IMR-90 (cell line): Measurements from ENCODE around the gene CTNNA2.

ENCODE experiments used
- BHLHE40 ChIP-seq: fragments of 150-350 bp; IDR thresholded peaks from 2 replicates; pipeline ENCODE4 v1.6.1; 2016; ENCODE audit warnings: mild to moderate bottlenecking, low read depth, low read length
- CEBPB ChIP-seq: IDR thresholded peaks from 2 replicates; pipeline ENCODE4 v1.6.1; 2012; ENCODE audit warnings: low read depth, low read length, improper control_type of control experiment
- FOS ChIP-seq: fragments of 150-350 bp; IDR thresholded peaks from 2 replicates; pipeline ENCODE4 v1.6.1; 2016; ENCODE audit warnings: low read depth, low read length
- MAZ ChIP-seq: IDR thresholded peaks from 2 replicates; pipeline ENCODE4 v1.6.1; 2012; ENCODE audit warnings: low read depth, mild to moderate bottlenecking, low read length, improper control_type of control experiment, moderate library complexity, borderline replicate concordance
- MXI1 ChIP-seq: IDR thresholded peaks from 2 replicates; pipeline ENCODE4 v1.6.1; 2012; ENCODE audit warnings: low read depth, mild to moderate bottlenecking, low read length, moderate library complexity, borderline replicate concordance
- POLR2A ChIP-seq: IDR thresholded peaks from 2 replicates; pipeline ENCODE4 v1.6.1; 2012; ENCODE audit warnings: mild to moderate bottlenecking, low read depth, low read length
- RAD21 ChIP-seq: IDR thresholded peaks from 2 replicates; pipeline ENCODE4 v1.6.1; 2012; ENCODE audit warnings: low read length, improper control_type of control experiment
- RCOR1 ChIP-seq: IDR thresholded peaks from 2 replicates; pipeline ENCODE4 v1.6.1; 2012; ENCODE audit warnings: mild to moderate bottlenecking, low read length, improper control_type of control experiment; ENCODE audit not compliant: insufficient replicate concordance
- RFX5 ChIP-seq: IDR thresholded peaks from 2 replicates; pipeline ENCODE4 v1.8.0; 2012; ENCODE audit warnings: low read depth, mild to moderate bottlenecking, low read length, moderate library complexity
- SMC3 ChIP-seq: fragments of 150-350 bp; IDR thresholded peaks from 2 replicates; pipeline ENCODE4 v1.6.1; 2016; ENCODE audit warnings: low read depth, mild to moderate bottlenecking, antibody characterized with exemption, low read length, moderate library complexity
- TF ChIP-seq, protein P1 (sequence below): conservative IDR thresholded peaks from 2 replicates; pipeline ENCODE4 v1.5.1; 2012; ENCODE audit warnings: mild to moderate bottlenecking, low read depth, low read length, improper control_type of control experiment
- TF ChIP-seq, protein P2 (sequence below): fragments of 150-350 bp; IDR thresholded peaks from 2 replicates; pipeline ENCODE4 v1.6.1; 2017; ENCODE audit warnings: mild to moderate bottlenecking, antibody characterized with exemption, low read length, low read depth
- TF ChIP-seq, protein P3 (sequence below): fragments of 150-350 bp; IDR thresholded peaks from 2 replicates; pipeline ENCODE4 v1.6.1; 2016; ENCODE audit warnings: low read depth, mild to moderate bottlenecking, low read length, moderate library complexity, borderline replicate concordance

DNA sequence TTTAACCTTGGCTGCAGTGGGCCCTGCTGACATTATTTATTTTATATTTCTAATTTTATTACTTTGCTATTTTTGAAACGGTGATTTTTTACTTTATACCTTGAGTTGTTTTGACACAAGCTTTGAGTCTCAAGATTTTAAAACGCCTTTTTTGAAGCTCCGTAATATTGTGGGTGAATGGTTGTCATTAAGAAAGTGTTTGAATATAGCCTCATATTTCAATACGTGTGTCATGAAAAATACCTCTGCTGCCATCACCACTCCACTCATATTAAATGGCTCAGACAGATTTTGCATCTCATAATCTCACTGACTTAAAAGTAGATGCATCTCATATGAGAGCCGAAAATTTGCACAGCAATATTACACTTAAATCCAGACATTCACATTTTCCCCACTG, 106.6 kb downstream of the CTNNA2 start:
- TF ChIP-seq FOS (no peak), POLR2A (no peak), RFX5 (no peak), RCOR1 (no peak), CEBPB (no peak), MAZ (no peak), BHLHE40 (no peak), MXI1 (no peak), SMC3 (no peak), RAD21 (no peak)
- TF ChIP-seq, protein P1, sequence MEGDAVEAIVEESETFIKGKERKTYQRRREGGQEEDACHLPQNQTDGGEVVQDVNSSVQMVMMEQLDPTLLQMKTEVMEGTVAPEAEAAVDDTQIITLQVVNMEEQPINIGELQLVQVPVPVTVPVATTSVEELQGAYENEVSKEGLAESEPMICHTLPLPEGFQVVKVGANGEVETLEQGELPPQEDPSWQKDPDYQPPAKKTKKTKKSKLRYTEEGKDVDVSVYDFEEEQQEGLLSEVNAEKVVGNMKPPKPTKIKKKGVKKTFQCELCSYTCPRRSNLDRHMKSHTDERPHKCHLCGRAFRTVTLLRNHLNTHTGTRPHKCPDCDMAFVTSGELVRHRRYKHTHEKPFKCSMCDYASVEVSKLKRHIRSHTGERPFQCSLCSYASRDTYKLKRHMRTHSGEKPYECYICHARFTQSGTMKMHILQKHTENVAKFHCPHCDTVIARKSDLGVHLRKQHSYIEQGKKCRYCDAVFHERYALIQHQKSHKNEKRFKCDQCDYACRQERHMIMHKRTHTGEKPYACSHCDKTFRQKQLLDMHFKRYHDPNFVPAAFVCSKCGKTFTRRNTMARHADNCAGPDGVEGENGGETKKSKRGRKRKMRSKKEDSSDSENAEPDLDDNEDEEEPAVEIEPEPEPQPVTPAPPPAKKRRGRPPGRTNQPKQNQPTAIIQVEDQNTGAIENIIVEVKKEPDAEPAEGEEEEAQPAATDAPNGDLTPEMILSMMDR, result no peak
- TF ChIP-seq, protein P2, sequence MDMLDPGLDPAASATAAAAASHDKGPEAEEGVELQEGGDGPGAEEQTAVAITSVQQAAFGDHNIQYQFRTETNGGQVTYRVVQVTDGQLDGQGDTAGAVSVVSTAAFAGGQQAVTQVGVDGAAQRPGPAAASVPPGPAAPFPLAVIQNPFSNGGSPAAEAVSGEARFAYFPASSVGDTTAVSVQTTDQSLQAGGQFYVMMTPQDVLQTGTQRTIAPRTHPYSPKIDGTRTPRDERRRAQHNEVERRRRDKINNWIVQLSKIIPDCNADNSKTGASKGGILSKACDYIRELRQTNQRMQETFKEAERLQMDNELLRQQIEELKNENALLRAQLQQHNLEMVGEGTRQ, result no peak
- TF ChIP-seq, protein P3, sequence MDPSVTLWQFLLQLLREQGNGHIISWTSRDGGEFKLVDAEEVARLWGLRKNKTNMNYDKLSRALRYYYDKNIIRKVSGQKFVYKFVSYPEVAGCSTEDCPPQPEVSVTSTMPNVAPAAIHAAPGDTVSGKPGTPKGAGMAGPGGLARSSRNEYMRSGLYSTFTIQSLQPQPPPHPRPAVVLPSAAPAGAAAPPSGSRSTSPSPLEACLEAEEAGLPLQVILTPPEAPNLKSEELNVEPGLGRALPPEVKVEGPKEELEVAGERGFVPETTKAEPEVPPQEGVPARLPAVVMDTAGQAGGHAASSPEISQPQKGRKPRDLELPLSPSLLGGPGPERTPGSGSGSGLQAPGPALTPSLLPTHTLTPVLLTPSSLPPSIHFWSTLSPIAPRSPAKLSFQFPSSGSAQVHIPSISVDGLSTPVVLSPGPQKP, result no peak
